Sigmoid colon (tissue), 4 donors: ENCODE results near the gene COL4A6.
"Not testable (repeated sequence)": the region's sequence is repeated elsewhere in the genome, so short reads cannot be mapped to it uniquely, and the experiment has no call there.

Source experiments
- EP300 ChIP-seq, 4 donors: sonication (generic); formaldehyde crosslinking; IDR thresholded peaks; one replicate each; pipeline ENCODE4 v1.6.1; 2017; ENCODE audit warnings: antibody characterized with exemption in 4 of 4
- POLR2A ChIP-seq, 2 donors: fragments of 450-650 bp; IDR thresholded peaks; one replicate each; pipeline ENCODE4 v1.6.1; 2016; ENCODE audit warnings: antibody characterized with exemption in 2 of 2, mild to moderate bottlenecking in 2 of 2, moderate library complexity in 2 of 2
- POLR2AphosphoS5 ChIP-seq, 4 donors: sonication (generic); formaldehyde crosslinking; IDR thresholded peaks; one replicate each; pipeline ENCODE4 v1.6.1; 2017; ENCODE audit warnings: antibody characterized with exemption in 4 of 4
- TF ChIP-seq, protein P1 (sequence below), 4 experiments: fragments of 450-650 bp in 3 of 4; fragments of 200-600 bp in 1 of 4; IDR thresholded peaks; one replicate each; pipeline ENCODE4 v1.5.1; 2016 to 2019; ENCODE audit warnings: antibody characterized with exemption in 4 of 4, mild to moderate bottlenecking in 3 of 4, moderate library complexity in 2 of 4

DNA sequence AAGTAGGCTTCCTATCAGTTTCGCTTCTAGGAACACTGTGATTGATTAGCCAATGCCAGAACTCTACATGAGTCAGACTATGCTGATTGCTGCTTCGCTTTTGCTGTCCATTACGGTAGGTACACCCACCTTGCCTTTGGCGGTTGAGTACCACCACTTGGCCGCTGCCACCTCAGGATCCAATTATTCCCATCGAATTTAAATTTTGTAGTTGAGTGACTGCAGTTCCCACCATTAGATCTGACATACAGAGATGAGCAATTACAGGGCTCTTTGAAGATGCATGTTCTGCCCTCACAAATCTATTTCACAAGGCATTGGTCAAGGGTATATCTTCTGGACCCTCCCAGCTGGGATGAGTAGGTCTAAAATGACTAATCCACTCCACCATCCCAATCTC lies 43.3 kb upstream of the COL4A6 start:
- TF ChIP-seq POLR2A, EP300, POLR2AphosphoS5 (IDR thresholded peaks at IDR 0.05): not testable (repeated sequence)
- TF ChIP-seq, protein P1, sequence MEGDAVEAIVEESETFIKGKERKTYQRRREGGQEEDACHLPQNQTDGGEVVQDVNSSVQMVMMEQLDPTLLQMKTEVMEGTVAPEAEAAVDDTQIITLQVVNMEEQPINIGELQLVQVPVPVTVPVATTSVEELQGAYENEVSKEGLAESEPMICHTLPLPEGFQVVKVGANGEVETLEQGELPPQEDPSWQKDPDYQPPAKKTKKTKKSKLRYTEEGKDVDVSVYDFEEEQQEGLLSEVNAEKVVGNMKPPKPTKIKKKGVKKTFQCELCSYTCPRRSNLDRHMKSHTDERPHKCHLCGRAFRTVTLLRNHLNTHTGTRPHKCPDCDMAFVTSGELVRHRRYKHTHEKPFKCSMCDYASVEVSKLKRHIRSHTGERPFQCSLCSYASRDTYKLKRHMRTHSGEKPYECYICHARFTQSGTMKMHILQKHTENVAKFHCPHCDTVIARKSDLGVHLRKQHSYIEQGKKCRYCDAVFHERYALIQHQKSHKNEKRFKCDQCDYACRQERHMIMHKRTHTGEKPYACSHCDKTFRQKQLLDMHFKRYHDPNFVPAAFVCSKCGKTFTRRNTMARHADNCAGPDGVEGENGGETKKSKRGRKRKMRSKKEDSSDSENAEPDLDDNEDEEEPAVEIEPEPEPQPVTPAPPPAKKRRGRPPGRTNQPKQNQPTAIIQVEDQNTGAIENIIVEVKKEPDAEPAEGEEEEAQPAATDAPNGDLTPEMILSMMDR (IDR thresholded peaks at IDR 0.05): not testable (repeated sequence)
